T47D (cell line): ENCODE measurements around the gene CD160.

Experiments
- DNase-seq, 2 experiments: peaks; one replicate each; pipeline versions ENCODE4 v3.0.0 to v3.0.0-alpha.2; 2011 to 2012; ENCODE audit warnings: low read depth in 1 of 2, low spot score in 1 of 2
- JUND ChIP-seq: IDR thresholded peaks from 2 replicates; pipeline ENCODE4 v1.6.1; 2012; ENCODE audit warnings: low read depth
- in situ Hi-C: cut with HindIII; loops from 2 replicates; pipeline ENCODE4 v1.10.0; 2016; ENCODE audit warnings: low sequenced_read_pairs, low pct_unique_long_range_greater_than_20kb

Gene CD160

GRCh38 chr1:145771056-145771455 lies 51.8 kb downstream of the CD160 start:
- DNase-seq, result no peak
- in situ Hi-C loops, result no loop called here
- TF ChIP-seq JUND, result no peak

- in situ Hi-C loops, result no loop called here
- no peak for DNase-seq
- no peak for TF ChIP-seq JUND
These were observed 54.1 kb downstream of the CD160 start for GRCh38 chr1:145773423-145773822.

GRCh38 chr1:145777357-145778145 lies 58.3 kb downstream of the CD160 start:
- DNase-seq, result no peak
- in situ Hi-C loops, result no loop called here
- TF ChIP-seq JUND, result no peak

GRCh38 chr1:145778146-145778540 lies 58.8 kb downstream of the CD160 start:
- TF ChIP-seq JUND, result no peak
- in situ Hi-C loops, result no loop called here
- no peak for DNase-seq

GRCh38 chr1:145782272-145783099 lies 63.2 kb downstream of the CD160 start:
- peak in 1 of 2 experiments; percentile 46 for DNase-seq
- in situ Hi-C loops, result no loop called here
- TF ChIP-seq JUND, result no peak

DNA sequence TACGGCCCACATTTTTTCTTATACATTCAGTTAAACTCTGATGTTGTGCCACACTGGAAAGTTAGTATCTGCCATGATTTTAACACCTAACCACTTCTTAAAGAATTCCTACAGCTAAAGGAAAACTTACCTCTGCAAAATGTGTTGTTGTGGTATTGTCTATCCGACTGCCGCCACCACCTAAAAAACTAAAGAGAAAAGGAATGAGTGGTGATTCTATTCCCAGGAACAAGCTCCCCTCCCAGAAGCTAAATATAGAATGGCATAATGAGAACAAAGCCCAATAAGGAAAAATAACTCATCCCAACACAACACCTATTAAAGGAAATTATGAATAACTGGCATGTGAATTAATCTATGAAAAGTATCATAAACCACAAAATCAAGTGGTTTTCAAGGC lies 65.1 kb downstream of the CD160 start:
- in situ Hi-C loops, result no loop called here
- DNase-seq, result no peak

DNA sequence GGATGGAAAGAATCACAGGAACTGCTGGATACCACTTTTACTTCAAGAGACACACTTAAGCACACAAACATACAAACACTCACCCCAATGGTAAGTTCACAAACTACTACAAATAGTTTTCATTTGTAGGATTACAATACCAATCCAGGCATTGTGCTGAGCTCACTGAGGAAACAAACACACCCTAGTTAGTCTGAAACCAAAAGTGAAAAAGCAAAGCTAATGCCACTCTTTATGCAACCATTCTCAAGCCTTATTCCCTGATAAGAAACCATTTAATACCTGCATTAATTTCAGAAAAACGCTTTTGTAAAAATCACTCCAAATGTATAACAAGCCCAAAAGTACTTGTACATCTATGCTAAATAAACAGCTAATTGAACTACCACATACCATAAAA lies 66.2 kb downstream of the CD160 start:
- in situ Hi-C loops, result no loop called here
- DNase-seq, result no peak
- TF ChIP-seq JUND, result no peak

More for the DNA sequence above, 65.1 kb downstream of the CD160 start:
- no peak for TF ChIP-seq JUND

- no peak for DNase-seq
These were observed 67.0 kb downstream of the CD160 start for GRCh38 chr1:145786271-145786670.

GRCh38 chr1:145788580-145788979 lies 69.3 kb downstream of the CD160 start:
- no peak for TF ChIP-seq JUND
- DNase-seq, result no peak
- in situ Hi-C loops, result no loop called here

More at GRCh38 chr1:145786271-145786670, 67.0 kb downstream of the CD160 start:
- in situ Hi-C loops, result no loop called here
- no peak for TF ChIP-seq JUND
